Nephron progenitor cell (in vitro differentiated cells): ENCODE measurements around the gene PITPNC1.

ENCODE experiments used
- DNase-seq: peaks from one replicate; pipeline ENCODE4 v3.0.0; 2021
- H3K27ac Mint-ChIP-seq: 2 replicates; pipeline ENCODE4 v1.8.0; 2021; ENCODE audit warnings: mild to moderate bottlenecking, moderate library complexity, mixed read lengths
- H3K27me3 Mint-ChIP-seq: 2 replicates; pipeline ENCODE4 v1.8.0; 2021; ENCODE audit warnings: mild to moderate bottlenecking, low read depth, mixed read lengths; ENCODE audit not compliant: poor library complexity
- H3K36me3 Mint-ChIP-seq: 2 replicates; pipeline ENCODE4 v1.8.0; 2021; ENCODE audit warnings: low read depth, mixed read lengths
- H3K4me1 Mint-ChIP-seq: 2 replicates; pipeline ENCODE4 v1.8.0; 2021; ENCODE audit warnings: mixed read lengths
- H3K4me3 Mint-ChIP-seq: 2 replicates; pipeline ENCODE4 v1.8.0; 2021; ENCODE audit warnings: mild to moderate bottlenecking, moderate library complexity, mixed read lengths
- H3K9me3 Mint-ChIP-seq: 2 replicates; pipeline ENCODE4 v1.8.0; 2021; ENCODE audit warnings: mild to moderate bottlenecking, moderate library complexity, mixed read lengths
- TF ChIP-seq, protein P1 (sequence below): fragments of 200-600 bp; sonication (generic); IDR thresholded peaks from 2 replicates; pipeline ENCODE4 v1.5.0; 2021; ENCODE audit warnings: antibody characterized with exemption

Gene PITPNC1

DNA sequence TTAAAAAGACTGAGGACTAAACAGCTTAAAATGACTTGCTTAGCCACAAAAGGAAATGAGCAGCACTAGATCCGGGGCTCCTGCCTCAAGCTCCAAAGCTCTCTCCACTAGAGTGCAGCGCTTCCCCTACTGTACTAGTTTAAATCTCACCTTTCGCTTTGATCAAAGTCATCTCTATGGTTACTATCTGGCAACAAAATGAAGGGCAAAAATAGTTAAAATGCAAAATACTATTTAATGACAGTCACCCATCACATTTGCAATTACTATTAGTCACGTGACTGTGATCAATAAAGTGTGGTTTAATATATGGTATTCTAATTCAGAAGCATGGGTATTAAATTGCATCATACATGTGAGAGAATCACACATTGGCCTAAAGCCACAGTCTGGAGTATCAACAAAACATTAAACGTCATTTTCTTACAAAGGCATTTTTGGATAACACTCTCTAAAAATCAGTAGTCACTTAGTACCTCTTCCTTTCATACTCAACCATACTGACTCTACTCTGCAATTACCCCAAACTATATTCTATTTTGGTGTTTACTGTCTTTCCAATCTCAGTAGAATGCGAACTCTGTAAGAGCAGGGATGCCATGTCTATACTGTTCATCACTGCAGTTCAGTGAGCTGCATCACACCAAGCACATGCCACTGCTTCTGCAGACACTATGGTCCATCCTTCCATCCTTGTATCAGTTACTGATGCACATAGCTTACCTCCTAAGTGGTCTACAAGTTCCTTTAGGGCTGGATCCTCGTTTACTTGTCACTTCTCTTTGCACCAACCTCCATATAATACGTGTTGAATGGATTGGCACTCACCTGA is 16.9 kb upstream of the PITPNC1 start:
- H3K27ac Mint-ChIP-seq, result peak overlapping the region; percentile 32
- no peak for DNase-seq
- TF ChIP-seq, protein P1, sequence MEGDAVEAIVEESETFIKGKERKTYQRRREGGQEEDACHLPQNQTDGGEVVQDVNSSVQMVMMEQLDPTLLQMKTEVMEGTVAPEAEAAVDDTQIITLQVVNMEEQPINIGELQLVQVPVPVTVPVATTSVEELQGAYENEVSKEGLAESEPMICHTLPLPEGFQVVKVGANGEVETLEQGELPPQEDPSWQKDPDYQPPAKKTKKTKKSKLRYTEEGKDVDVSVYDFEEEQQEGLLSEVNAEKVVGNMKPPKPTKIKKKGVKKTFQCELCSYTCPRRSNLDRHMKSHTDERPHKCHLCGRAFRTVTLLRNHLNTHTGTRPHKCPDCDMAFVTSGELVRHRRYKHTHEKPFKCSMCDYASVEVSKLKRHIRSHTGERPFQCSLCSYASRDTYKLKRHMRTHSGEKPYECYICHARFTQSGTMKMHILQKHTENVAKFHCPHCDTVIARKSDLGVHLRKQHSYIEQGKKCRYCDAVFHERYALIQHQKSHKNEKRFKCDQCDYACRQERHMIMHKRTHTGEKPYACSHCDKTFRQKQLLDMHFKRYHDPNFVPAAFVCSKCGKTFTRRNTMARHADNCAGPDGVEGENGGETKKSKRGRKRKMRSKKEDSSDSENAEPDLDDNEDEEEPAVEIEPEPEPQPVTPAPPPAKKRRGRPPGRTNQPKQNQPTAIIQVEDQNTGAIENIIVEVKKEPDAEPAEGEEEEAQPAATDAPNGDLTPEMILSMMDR, result peak; percentile 8

DNA sequence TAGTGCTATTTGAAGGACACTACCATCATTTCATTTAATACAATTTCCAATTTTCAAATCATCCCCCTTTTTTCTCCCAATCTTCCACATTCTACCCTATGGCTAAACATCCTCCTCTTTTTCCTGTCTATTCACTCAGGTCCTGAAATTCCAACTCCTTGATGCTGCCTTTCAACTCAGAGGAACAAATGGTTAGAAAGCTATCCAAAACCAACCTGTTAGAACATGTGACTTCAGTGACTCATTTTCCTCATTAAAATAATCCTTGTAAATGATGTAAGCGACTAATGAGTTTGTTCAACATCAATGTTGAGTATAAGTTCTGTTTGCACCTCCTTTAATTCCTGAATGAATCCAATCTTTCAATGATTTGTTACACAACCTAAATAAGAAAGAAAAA is 16.2 kb upstream of the PITPNC1 start:
- peaks cover 24% of the 10 kb centered on the region for H3K4me1 Mint-ChIP-seq
- no peaks in the 10 kb centered on the region for H3K9me3 Mint-ChIP-seq
- DNase-seq, result no peak
- peaks cover 46% of the 10 kb centered on the region for H3K36me3 Mint-ChIP-seq
- no peaks in the 10 kb centered on the region for H3K27me3 Mint-ChIP-seq
- no peak overlapping the region for H3K4me3 Mint-ChIP-seq
- TF ChIP-seq, protein P1, result no peak
- no peak overlapping the region for H3K27ac Mint-ChIP-seq

More for the DNA sequence above, 16.9 kb upstream of the PITPNC1 start:
- Mint-ChIP-seq H3K4me1 (peaks cover 17% of the 10 kb centered on the region), H3K4me3 (no peak overlapping the region), H3K36me3 (peaks cover 53% of the 10 kb centered on the region), H3K9me3 (no peaks in the 10 kb centered on the region), H3K27me3 (no peaks in the 10 kb centered on the region)

DNA sequence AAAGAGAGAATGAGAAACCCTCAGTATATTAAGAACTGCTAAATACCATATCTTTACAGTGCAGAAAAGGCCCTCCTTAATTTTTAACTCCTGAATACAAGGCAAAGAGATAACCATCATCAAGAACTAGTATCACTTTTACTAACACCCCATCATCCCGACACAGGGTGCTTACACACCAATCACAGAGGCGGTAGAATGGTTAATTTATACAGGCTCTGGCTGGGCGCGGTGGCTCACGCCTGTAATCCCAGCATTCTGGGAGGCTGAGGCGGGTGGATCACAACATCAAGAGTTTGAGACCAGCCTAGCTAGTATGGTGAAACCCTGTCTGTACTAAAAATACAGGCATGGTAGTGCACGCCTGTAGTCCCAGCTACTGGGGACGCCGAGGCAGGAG is 14.9 kb upstream of the PITPNC1 start:
- H3K27me3 Mint-ChIP-seq, result no peaks in the 10 kb centered on the region
- peaks cover 36% of the 10 kb centered on the region for H3K36me3 Mint-ChIP-seq
- no peaks in the 10 kb centered on the region for H3K9me3 Mint-ChIP-seq
- peaks cover 30% of the 10 kb centered on the region for H3K4me1 Mint-ChIP-seq
- no peak overlapping the region for H3K4me3 Mint-ChIP-seq
- DNase-seq, result no peak
- H3K27ac Mint-ChIP-seq, result no peak overlapping the region
- TF ChIP-seq, protein P1, result no peak

DNA sequence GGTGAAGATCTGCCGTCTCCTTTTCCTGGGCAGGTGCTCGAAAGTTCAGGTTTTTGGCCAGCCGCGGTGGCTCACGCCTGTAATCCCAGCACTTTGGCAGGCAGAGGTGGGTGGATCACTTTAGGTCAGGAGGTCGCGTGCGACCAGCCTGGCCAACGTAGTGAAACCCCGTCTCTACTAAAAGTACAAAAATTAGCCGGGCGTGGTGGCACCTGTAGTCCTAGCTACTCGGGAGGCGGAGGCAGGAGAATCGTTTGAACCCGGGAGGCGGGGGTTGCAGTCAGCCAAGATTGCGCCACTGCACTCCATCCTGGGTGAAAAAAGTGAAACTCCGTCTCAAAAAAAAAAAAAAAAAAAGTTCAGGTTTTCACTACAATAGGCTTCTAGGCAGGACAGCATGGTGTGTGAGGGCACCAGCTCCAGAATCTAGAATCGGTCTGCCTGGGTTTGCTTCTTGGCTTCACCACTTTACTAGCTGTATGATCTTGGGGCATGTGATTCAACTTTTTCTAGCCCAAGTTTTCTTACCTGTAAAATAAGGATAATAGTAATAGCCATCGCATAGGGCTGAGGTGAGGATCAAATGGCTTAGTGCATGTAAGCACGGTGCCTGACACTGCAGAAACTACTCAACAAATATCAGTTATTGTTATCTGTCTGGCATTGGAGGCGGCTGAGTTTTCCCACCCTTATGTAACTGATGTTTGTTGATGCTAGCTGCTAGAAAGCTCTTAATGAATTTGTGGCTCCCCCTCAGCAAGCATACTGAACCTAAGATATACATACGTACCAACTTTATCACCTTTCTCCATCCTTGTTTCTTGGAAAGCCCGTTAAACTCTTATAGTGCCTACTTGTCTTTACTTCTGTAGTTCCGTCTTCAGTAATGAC is 12.0 kb upstream of the PITPNC1 start:
- no peak for DNase-seq
- peaks cover 30% of the 10 kb centered on the region for H3K4me1 Mint-ChIP-seq
- TF ChIP-seq, protein P1, result no peak
- peak overlapping the region; percentile 60 for H3K27ac Mint-ChIP-seq
- H3K9me3 Mint-ChIP-seq, result no peaks in the 10 kb centered on the region
- H3K27me3 Mint-ChIP-seq, result no peaks in the 10 kb centered on the region
- H3K36me3 Mint-ChIP-seq, result peaks cover 25% of the 10 kb centered on the region
- H3K4me3 Mint-ChIP-seq, result peak overlapping the region; percentile 93

DNA sequence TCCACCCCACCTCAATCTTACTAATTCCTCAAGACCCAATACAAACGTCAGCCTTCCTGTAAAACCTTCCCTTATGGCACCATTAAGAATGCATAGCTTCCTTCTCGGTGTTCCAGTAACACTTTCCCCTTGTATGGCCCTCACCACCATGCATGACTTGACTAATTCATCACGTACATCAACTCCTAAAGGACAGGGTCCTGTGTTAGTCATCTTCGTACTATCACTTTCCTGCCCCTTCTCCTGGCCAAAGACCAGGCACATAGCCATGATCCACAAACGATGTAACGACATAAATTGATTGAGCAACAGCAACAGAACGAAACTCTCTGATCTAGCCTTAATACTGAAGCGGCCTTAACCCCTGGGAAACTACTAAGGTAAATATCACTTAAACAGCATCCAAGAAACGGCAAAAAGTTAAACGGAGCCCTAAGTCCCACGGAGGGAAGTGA is 11.3 kb upstream of the PITPNC1 start:
- peak overlapping the region; percentile 93 for H3K4me3 Mint-ChIP-seq
- no peak for DNase-seq
- TF ChIP-seq, protein P1, result no peak
- H3K27me3 Mint-ChIP-seq, result no peaks in the 10 kb centered on the region
- no peaks in the 10 kb centered on the region for H3K9me3 Mint-ChIP-seq
- H3K4me1 Mint-ChIP-seq, result peaks cover 30% of the 10 kb centered on the region
- peak overlapping the region; percentile 60 for H3K27ac Mint-ChIP-seq
- peaks cover 20% of the 10 kb centered on the region for H3K36me3 Mint-ChIP-seq
